LHCN-M2 (cell line): ENCODE data around the gene STK11. TPM values are rescaled to one million over a fixed set of nuclear protein-coding genes. Genes with fewer than 3 reads are reported as not detected.

Experiments
- DNase-seq: peaks from one replicate; pipeline ENCODE4 v3.0.0-alpha.2; 2012; ENCODE audit warnings: low read depth
- polyA plus RNA-seq: library from polyadenylated mRNA; unstranded; fragments of >200 nt; gene quantifications from one replicate; pipeline ENCODE4 v1.2.1, GENCODE V29; 2012; ENCODE audit warnings: missing spikeins
- total RNA-seq: library from RNA; depleted of rRNA; stranded (reverse); fragments of >200 nt; gene quantifications from 2 replicates; pipeline ENCODE4 v1.2.3, GENCODE V29; 2014; rRNA removed

Gene STK11
- 70.6 and 75.7 TPM in 2 replicates for total RNA-seq
- 36.6 TPM for polyA plus RNA-seq

- peak; percentile 96 for DNase-seq
These were observed at the start of gene STK11 for GRCh38 chr19:1205114-1206099. TSS of gene STK11 (plus strand) at chr19:1205778. CDS start at chr19:1206914, 1,136 bp downstream.

- DNase-seq: no peak
These were observed 49.2 kb upstream of the STK11 start for GRCh38 chr19:1156305-1156801.

GRCh38 chr19:1156830-1157615 lies 48.6 kb upstream of the STK11 start:
- no peak for DNase-seq

GRCh38 chr19:1157931-1158884 lies 47.4 kb upstream of the STK11 start:
- DNase-seq: no peak

GRCh38 chr19:1158885-1159448 lies 46.6 kb upstream of the STK11 start:
- no peak for DNase-seq

GRCh38 chr19:1159864-1160595 lies 45.5 kb upstream of the STK11 start:
- no peak for DNase-seq

GRCh38 chr19:1161716-1162115 lies 43.9 kb upstream of the STK11 start:
- DNase-seq: no peak

- DNase-seq: no peak
These were observed 42.9 kb upstream of the STK11 start for GRCh38 chr19:1162404-1163282.

GRCh38 chr19:1163283-1163933 lies 42.2 kb upstream of the STK11 start:
- DNase-seq: no peak

- peak; percentile 31 for DNase-seq
These were observed 41.5 kb upstream of the STK11 start for GRCh38 chr19:1163934-1164683.

- no peak for DNase-seq
These were observed 40.7 kb upstream of the STK11 start for GRCh38 chr19:1164684-1165531.

- DNase-seq: no peak
These were observed 38.6 kb upstream of the STK11 start for GRCh38 chr19:1166872-1167573.

- no peak for DNase-seq
These were observed 37.6 kb upstream of the STK11 start for GRCh38 chr19:1167687-1168571.

GRCh38 chr19:1168572-1169410 lies 36.8 kb upstream of the STK11 start:
- DNase-seq: peak; percentile 61
